GM13977 (cell line): ENCODE data around the gene EPSTI1.
A peak's percentile ranks its signal among the peaks of the same experiment; 100 is the strongest.

Experiments
- DNase-seq: peaks from one replicate; pipeline ENCODE4 v3.0.0; 2012; ENCODE audit warnings: low spot score
- in situ Hi-C: fragments of 300-500 bp; cut with MboI; formaldehyde crosslinking; loops from one replicate; pipeline ENCODE4 v1.12.0; 2022; ENCODE audit warnings: low sequenced_read_pairs, low pct_unique_long_range_greater_than_20kb, mixed read lengths, inconsistent platforms; ENCODE audit not compliant: unreplicated experiment
- TF ChIP-seq, protein P1 (sequence below): IDR thresholded peaks from 2 replicates; pipeline ENCODE4 v1.5.1; 2012; ENCODE audit warnings: mild to moderate bottlenecking, control low read depth; ENCODE audit not compliant: insufficient read depth; ENCODE audit errors: extremely low read depth, missing control alignments

Gene EPSTI1

DNA sequence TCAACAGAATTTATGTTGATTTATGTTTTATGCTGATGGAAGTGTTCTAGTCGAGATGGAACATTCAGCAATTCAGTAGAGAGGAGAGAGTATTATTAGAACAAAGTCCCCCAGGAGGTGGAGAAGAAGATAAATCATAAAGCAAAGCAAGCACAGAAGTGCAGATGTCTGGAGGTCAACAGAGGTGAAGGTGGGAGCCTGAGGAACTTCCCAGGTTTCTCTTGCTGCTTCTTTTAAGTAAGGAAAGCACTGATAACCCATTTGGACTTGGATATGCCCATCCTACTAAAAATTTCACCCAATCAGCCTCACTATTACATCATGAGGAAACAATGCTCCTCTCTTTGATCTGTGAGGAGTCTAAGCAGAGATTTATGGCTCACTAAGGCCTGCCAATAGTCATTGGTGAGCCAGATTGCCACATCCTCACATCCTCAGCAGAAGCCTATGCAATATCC, 98.8 kb downstream of the EPSTI1 start:
- TF ChIP-seq, protein P1, sequence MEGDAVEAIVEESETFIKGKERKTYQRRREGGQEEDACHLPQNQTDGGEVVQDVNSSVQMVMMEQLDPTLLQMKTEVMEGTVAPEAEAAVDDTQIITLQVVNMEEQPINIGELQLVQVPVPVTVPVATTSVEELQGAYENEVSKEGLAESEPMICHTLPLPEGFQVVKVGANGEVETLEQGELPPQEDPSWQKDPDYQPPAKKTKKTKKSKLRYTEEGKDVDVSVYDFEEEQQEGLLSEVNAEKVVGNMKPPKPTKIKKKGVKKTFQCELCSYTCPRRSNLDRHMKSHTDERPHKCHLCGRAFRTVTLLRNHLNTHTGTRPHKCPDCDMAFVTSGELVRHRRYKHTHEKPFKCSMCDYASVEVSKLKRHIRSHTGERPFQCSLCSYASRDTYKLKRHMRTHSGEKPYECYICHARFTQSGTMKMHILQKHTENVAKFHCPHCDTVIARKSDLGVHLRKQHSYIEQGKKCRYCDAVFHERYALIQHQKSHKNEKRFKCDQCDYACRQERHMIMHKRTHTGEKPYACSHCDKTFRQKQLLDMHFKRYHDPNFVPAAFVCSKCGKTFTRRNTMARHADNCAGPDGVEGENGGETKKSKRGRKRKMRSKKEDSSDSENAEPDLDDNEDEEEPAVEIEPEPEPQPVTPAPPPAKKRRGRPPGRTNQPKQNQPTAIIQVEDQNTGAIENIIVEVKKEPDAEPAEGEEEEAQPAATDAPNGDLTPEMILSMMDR, result no peak
- in situ Hi-C loops, result no loop called here
- no peak for DNase-seq

DNA sequence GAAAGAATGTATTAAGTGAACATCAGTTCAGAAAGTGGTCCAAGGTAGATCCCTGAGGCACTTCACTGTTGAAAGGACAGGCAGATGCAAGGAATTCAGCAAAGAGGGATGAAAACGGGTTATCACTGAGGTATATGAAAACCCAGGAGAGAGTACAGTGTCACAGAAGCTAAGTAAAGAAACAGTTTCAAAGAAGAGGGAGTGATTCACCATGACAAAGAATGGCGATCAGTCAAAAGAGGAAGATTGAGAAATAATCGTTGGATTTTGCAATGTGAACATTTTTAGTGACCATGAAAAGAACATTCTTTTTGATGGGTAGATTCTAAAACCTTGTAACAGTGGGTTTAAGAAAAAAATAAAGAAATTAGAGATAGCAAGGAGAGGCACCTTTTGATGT, 99.3 kb downstream of the EPSTI1 start:
- in situ Hi-C loops, result no loop called here
- TF ChIP-seq, protein P1, result no peak
- DNase-seq, result no peak

DNA sequence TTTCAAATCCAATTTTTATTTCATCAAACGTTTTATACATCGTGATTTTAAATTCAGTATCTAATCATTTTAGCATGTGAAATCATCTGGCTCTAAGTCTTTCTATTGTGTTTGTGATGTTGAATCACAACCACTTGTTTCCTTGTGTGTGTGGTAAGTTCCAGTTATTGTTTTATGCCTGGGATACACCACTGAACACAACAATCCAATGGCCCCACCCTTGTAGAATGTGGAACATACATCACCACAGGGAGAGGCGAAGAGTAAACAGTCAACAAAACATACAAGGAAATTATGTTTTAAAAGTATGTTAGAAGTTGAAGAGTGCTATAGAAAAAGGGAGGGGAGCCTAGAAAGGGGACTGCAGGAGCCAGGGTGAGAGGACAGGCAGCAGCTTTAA, 100.5 kb downstream of the EPSTI1 start:
- in situ Hi-C loops, result no loop called here
- TF ChIP-seq, protein P1, result no peak
- DNase-seq, result no peak

GRCh38 chr13:42885325-42885724, 106.7 kb downstream of the EPSTI1 start:
- no peak for DNase-seq
- in situ Hi-C loops, result no loop called here
- TF ChIP-seq, protein P1, result no peak

DNA sequence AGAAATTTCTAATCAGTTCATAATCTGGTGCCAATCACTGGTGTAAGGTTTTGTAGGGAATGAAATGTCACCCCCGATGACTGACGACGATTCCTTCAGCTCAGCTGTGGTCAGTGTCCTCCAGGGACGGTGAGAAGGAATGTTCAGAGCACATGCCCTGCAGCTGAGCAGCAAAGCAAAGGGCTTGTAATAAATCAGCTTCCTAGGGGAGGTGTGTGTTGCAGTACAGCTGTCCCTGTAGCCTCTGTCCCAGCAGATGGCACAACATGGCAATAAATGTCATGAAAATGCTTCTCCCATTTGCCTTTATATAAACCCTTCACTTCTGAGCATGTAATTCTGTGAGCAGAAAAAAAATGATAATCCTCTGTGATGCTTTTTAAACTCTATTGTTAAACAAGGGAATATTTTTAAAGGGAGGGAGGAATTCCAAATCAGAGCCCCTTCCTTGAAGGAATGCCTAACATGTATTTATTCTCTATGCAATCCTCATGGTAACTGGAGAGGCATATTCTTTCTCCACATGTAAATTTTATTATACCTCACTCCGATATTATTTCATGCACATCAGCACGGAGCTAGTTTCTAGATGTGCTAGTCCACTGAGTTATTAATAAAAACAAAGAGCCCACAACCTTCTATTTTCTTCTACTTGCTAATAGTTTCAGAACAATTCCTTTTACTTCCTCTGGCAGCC, 108.1 kb downstream of the EPSTI1 start:
- no peak for DNase-seq
- in situ Hi-C loops, result no loop called here
- TF ChIP-seq, protein P1, result peak; percentile 26

GRCh38 chr13:42883142-42883541, 108.9 kb downstream of the EPSTI1 start:
- TF ChIP-seq, protein P1, result no peak
- DNase-seq, result no peak
- in situ Hi-C loops, result no loop called here
